NB4 (cell line): Measurements from ENCODE around the gene SLC26A6.

ENCODE experiments used
- DNase-seq: peaks from one replicate; pipeline ENCODE4 v3.0.0; 2010; ENCODE audit warnings: low read depth
- H3K4me3 ChIP-seq: one replicate; pipeline ENCODE4 v1.5.1; 2011; ENCODE audit warnings: mild to moderate bottlenecking, low read depth, low read length, moderate library complexity
- MYC ChIP-seq: IDR thresholded peaks from 2 replicates; pipeline ENCODE4 v1.6.1; 2011; ENCODE audit warnings: low read depth, low read length
- POLR2A ChIP-seq: IDR thresholded peaks from 2 replicates; pipeline ENCODE4 v1.6.1; 2011; ENCODE audit warnings: mild to moderate bottlenecking; ENCODE audit not compliant: insufficient read length; ENCODE audit errors: extremely low read depth
- TF ChIP-seq, protein P1 (sequence below): IDR thresholded peaks from 2 replicates; pipeline ENCODE4 v1.6.1; 2011; ENCODE audit warnings: low read depth, low read length
- TF ChIP-seq, protein P2 (sequence below): IDR thresholded peaks from one replicate; pipeline ENCODE4 v1.5.1; 2012; ENCODE audit warnings: low read depth, low read length

Gene SLC26A6

DNA sequence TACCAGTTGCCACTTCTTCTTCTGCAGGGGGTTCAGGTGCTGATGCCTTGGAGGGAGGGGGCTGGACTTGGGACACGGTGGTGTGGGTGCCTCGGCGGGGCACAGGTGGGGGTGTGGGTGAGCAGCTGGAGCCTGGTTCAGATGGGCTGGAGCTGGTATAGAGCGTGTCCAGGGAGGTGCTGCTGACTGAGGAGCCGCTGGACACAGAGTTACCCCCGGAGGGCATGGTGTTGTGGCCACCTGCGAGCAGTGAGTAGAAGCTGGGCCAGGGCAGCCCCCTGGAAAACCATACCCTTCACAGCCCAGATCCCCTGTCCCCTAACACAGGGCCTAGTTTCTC, 46.2 kb upstream of the SLC26A6 start:
- DNase-seq: no peak
- no peak overlapping the region for H3K4me3 ChIP-seq
- TF ChIP-seq, protein P1, sequence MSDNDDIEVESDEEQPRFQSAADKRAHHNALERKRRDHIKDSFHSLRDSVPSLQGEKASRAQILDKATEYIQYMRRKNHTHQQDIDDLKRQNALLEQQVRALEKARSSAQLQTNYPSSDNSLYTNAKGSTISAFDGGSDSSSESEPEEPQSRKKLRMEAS: no peak
- TF ChIP-seq, protein P2, sequence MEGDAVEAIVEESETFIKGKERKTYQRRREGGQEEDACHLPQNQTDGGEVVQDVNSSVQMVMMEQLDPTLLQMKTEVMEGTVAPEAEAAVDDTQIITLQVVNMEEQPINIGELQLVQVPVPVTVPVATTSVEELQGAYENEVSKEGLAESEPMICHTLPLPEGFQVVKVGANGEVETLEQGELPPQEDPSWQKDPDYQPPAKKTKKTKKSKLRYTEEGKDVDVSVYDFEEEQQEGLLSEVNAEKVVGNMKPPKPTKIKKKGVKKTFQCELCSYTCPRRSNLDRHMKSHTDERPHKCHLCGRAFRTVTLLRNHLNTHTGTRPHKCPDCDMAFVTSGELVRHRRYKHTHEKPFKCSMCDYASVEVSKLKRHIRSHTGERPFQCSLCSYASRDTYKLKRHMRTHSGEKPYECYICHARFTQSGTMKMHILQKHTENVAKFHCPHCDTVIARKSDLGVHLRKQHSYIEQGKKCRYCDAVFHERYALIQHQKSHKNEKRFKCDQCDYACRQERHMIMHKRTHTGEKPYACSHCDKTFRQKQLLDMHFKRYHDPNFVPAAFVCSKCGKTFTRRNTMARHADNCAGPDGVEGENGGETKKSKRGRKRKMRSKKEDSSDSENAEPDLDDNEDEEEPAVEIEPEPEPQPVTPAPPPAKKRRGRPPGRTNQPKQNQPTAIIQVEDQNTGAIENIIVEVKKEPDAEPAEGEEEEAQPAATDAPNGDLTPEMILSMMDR: no peak
- TF ChIP-seq MYC: no peak
- no peak for TF ChIP-seq POLR2A

DNA sequence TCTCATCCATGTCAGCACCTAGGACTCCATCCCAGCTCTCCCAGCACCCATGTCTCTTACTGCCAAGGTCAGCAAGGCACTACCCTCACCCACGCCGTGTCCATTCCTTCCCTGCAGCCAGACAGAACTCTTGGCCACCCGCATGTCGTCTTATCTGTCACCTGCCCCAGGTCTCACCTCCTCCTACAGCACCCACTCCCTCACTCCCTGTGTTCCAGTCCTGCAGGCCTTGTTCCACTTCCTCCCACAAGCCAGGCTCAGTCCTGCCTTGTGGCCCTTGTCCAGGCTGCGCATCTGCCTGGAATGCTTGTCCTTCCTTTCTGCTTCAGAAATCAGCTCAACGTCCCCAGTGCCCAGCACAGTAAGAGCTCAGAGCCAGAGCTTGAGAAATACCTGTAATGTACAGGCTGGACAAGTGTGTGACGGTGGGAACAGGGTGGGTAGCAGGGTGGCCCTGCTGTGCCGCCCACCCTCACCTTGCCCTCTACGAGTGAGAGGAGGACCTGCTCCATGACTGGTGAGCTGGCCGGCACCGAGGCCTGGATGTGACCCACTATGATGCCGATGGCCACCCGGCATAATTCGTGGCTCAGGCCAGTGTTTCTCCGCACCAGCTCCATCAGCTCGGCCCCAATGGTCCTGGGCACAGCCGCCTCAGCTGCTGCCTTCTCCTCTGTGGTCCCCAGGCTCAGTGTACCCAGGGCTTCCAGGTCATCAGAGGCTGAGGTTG, 45.7 kb upstream of the SLC26A6 start:
- no peak overlapping the region for H3K4me3 ChIP-seq
- TF ChIP-seq MYC (no peak), POLR2A (no peak)
- TF ChIP-seq, protein P1: no peak
- DNase-seq: no peak

DNA sequence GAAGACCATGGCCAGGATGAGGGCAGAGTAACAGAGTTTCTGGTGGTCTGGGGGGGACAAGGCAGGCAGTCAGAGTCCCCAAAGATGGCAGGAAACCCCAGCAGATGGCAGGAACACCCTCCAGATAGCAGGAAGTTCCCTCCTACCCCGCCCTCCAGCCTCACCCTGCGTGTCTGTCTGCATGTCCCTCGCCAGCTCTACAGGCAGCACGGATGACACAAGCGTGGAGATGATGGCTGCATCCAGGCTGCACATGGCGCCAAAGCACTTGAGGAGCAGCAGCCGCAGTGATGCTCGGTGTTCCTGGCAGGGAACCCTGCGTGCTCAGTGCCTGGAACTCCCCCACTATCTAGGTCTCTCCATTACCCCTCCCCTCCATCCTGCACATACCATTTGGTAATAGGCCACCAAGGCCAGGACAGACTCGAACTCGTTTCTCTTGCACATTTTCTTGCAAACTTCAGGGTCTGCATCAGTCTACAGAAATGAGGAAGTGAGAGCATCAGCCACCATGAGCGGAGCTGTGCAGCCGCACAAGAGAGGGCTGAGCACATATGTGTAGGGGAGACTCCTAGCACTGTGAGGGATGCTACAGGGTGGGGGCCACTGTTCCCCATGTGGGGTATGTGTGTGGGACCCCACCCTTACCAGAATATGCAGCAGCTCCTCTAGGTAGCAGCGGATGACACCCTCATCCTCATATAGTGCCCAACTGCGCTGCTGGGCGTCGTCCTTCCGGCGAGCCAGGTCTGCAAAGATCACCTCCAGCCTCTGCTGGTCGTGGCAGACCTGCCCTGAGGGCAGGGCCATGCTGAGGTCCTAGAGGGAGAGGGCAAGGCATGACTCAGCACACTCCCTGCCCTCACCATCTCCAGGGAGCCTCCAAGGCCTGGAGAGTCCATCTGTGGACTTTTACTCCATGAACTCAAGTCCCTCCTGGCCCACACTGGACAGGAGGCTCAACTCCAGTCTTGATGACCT, 44.4 kb upstream of the SLC26A6 start:
- H3K4me3 ChIP-seq: no peak overlapping the region
- no peak for TF ChIP-seq MYC
- no peak for DNase-seq

DNA sequence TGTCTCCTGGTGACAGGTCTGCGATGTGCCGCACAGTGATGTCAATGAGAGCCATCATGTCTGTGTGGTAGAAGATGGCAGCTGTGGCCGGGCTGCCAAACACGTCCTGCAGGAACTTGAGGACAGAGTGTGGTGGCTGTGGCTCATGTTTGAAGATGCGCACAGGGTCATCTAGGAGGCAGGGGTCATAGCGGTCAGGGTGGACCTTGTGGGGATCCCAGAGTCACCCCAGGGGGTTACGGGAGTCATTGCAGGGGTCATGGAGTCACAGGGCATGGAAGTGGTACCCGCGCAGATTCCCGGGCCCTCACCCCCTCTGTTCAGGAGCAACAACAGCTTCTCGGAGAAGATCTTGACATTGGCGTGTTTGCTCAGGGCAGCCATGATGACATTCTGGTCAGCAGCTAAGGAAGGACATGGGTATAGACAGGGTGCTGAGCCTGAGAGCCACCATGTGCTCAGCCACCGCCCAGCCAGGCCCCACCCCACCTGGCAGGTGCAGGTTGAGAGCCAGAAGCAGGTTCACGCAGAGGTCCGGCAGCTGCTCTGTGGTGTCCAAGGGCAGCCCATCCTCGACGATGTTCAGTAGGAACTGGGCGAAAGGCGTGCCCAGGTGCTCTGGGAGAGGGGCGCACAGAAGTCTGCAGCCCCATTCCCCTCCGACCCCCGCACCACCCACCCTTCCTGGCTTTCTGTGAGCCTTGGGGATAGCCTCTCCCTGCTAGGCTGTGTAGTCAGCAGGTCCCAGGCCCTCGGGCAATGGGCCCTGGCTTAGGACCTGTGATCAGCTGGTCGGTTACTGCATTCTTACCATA, 43.5 kb upstream of the SLC26A6 start:
- no peak for DNase-seq
- no peak overlapping the region for H3K4me3 ChIP-seq
- TF ChIP-seq POLR2A: no peak

DNA sequence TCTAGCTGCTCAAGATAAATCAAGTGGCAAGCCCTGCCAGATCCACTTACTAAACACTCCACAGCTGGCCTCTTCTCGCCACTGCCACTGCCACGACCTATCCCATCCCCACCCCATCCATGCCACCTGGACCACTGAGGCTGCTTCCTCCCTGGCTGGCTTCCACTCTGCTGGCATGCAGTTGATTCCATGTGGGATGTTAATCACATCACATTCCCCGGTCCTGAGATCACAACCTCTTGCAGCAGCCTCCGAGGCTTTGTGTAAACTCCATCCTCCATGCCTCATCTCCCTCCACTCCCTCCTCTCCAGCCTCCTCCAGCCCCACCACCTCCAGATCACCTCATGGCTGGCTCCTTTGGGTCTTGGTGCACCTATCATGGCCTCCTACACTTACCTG, 42.8 kb upstream of the SLC26A6 start:
- no peak for DNase-seq
- TF ChIP-seq, protein P1: no peak
- TF ChIP-seq POLR2A: no peak
- no peak overlapping the region for H3K4me3 ChIP-seq

DNA sequence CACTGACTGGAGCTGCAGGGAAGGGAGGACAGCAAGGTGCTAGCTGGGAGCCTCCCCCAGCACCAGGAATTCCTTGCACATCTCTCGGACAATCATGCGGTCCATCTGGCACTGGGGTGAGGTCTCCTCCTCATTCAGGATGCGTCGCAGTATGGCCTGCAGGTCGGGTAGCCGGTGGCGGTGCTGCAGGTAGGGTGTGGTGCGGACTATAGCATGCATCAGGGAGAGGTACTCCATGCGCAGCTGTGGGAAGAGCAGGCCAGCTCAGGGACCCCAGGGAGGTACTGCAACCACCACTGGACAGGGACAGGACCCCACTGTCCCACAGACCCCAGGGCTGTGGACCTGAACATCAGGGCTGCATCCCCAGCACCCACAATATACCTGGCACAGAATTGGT, 39.2 kb upstream of the SLC26A6 start:
- no peak for DNase-seq
- no peak overlapping the region for H3K4me3 ChIP-seq
- no peak for TF ChIP-seq MYC
- no peak for TF ChIP-seq POLR2A
- TF ChIP-seq, protein P1: no peak
- TF ChIP-seq, protein P2: no peak

DNA sequence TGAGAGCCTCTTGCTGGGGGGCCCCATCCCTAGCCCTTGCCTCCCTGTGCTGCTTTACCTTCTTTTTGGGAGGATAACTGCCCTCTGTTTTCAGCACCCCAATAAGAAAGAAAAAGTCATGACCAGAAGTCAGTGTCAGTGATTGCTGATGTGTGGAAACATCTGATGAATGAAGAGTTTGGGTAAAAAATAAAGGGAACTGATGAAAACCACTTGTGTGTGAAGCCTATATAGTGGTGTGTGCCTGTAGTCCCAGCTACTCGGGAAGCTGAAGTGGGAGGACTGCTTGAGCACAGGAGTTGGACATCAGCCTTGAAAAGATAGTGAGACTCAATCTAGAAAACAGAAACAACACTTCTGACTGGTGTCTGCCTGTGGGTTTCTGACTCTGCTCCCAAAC, 37.3 kb upstream of the SLC26A6 start:
- no peak for DNase-seq
- TF ChIP-seq POLR2A (no peak), MYC (no peak)
- TF ChIP-seq, protein P2: no peak
- TF ChIP-seq, protein P1: no peak
- H3K4me3 ChIP-seq: no peak overlapping the region
